ENCODE measurements around the gene CACNA1C.

Gene CACNA1C

GRCh38 chr12:2666411-2666810, 613.6 kb downstream of the CACNA1C start:
- no peaks in the 10 kb centered on the region for H3K9me3 ChIP-seq (replicated peaks in 1 of 11)
- H3K4me3 ChIP-seq, result no peak overlapping the region
- H4K20me1 ChIP-seq, result no peaks in the 10 kb centered on the region; a peak in 1 of 22 replicates
- no peak overlapping the region for H3K9ac ChIP-seq
- H3K27me3 ChIP-seq, result no peaks in the 10 kb centered on the region
- H3K4me2 ChIP-seq, result no peak overlapping the region
- no peak for TF ChIP-seq Cebpa-rat (IDR thresholded peaks at IDR 0.05)
- H3K36me3 ChIP-seq, result no peaks in the 10 kb centered on the region
- no peaks in the 10 kb centered on the region for H3K4me1 ChIP-seq
- H3K27ac ChIP-seq, result no peak overlapping the region

- Histone ChIP-seq H3K9me3 (replicated peaks in 1 of 11) (no peaks in the 10 kb centered on the region), H3K4me3 (no peak overlapping the region), H3K36me3 (no peaks in the 10 kb centered on the region), H3K27ac (no peak overlapping the region), H4K20me1 (no peaks in the 10 kb centered on the region; a peak in 1 of 22 replicates), H3K4me2 (no peak overlapping the region), H3K9ac (no peak overlapping the region), H3K27me3 (no peaks in the 10 kb centered on the region), H3K4me1 (no peaks in the 10 kb centered on the region)
- TF ChIP-seq Cebpa-rat (IDR thresholded peaks at IDR 0.05), result no peak
These were observed 614.1 kb downstream of the CACNA1C start for GRCh38 chr12:2666846-2667245.

GRCh38 chr12:2667716-2668440, 615.1 kb downstream of the CACNA1C start:
- no peak overlapping the region for H3K4me2 ChIP-seq
- H3K27me3 ChIP-seq, result no peaks in the 10 kb centered on the region
- no peaks in the 10 kb centered on the region; a peak in 1 of 22 replicates for H4K20me1 ChIP-seq
- no peak overlapping the region for H3K27ac ChIP-seq
- H3K9me3 ChIP-seq (replicated peaks in 1 of 11), result no peaks in the 10 kb centered on the region
- no peak for TF ChIP-seq Cebpa-rat (IDR thresholded peaks at IDR 0.05)
- no peak overlapping the region for H3K9ac ChIP-seq
- no peaks in the 10 kb centered on the region for H3K36me3 ChIP-seq
- no peak overlapping the region for H3K4me3 ChIP-seq
- no peaks in the 10 kb centered on the region for H3K4me1 ChIP-seq

GRCh38 chr12:2668816-2669215, 616.0 kb downstream of the CACNA1C start:
- no peaks in the 10 kb centered on the region for H3K27me3 ChIP-seq
- H4K20me1 ChIP-seq, result no peaks in the 10 kb centered on the region; a peak in 1 of 22 replicates
- no peak for TF ChIP-seq Cebpa-rat (IDR thresholded peaks at IDR 0.05)
- H3K27ac ChIP-seq, result no peak overlapping the region
- H3K9ac ChIP-seq, result no peak overlapping the region
- H3K36me3 ChIP-seq, result no peaks in the 10 kb centered on the region
- H3K4me3 ChIP-seq, result no peak overlapping the region
- no peaks in the 10 kb centered on the region for H3K9me3 ChIP-seq (replicated peaks in 1 of 11)
- peaks cover 0 to under 1% (median 0%) of the 10 kb centered on the region in 10 experiments; a peak in 1 of 20 replicates for H3K4me1 ChIP-seq
- H3K4me2 ChIP-seq, result no peak overlapping the region

- H3K9me3 ChIP-seq (replicated peaks in 1 of 11), result no peaks in the 10 kb centered on the region
- H3K4me2 ChIP-seq, result no peak overlapping the region
These were observed 616.8 kb downstream of the CACNA1C start for GRCh38 chr12:2669560-2669959.

GRCh38 chr12:2672863-2673262, 620.1 kb downstream of the CACNA1C start:
- H3K4me2 ChIP-seq, result no peak overlapping the region
- H3K4me1 ChIP-seq, result peaks cover 8 to 13% (median 10%) of the 10 kb centered on the region in 10 experiments
- no peaks in the 10 kb centered on the region; a peak in 1 of 22 replicates for H4K20me1 ChIP-seq
- no peak overlapping the region for H3K27ac ChIP-seq
- no peak overlapping the region for H3K4me3 ChIP-seq
- H3K9ac ChIP-seq, result no peak overlapping the region
- no peaks in the 10 kb centered on the region for H3K9me3 ChIP-seq (replicated peaks in 1 of 11)
- H3K36me3 ChIP-seq, result no peaks in the 10 kb centered on the region
- H3K27me3 ChIP-seq, result no peaks in the 10 kb centered on the region; a peak in 1 of 22 replicates
- TF ChIP-seq Cebpa-rat (IDR thresholded peaks at IDR 0.05), result no peak

More at GRCh38 chr12:2669560-2669959, 616.8 kb downstream of the CACNA1C start:
- no peak for TF ChIP-seq Cebpa-rat (IDR thresholded peaks at IDR 0.05)
- no peaks in the 10 kb centered on the region; a peak in 1 of 22 replicates for H4K20me1 ChIP-seq
- no peak overlapping the region for H3K27ac ChIP-seq
- H3K9ac ChIP-seq, result no peak overlapping the region
- no peaks in the 10 kb centered on the region for H3K27me3 ChIP-seq
- no peaks in the 10 kb centered on the region for H3K36me3 ChIP-seq
- H3K4me1 ChIP-seq, result peaks cover 6 to 8% (median 6%) of the 10 kb centered on the region in 10 experiments
- no peak overlapping the region for H3K4me3 ChIP-seq

GRCh38 chr12:2673966-2674810, 621.4 kb downstream of the CACNA1C start:
- no peak for TF ChIP-seq Cebpa-rat (IDR thresholded peaks at IDR 0.05)
- H3K9me3 ChIP-seq (replicated peaks in 1 of 11), result no peaks in the 10 kb centered on the region
- peaks cover 8 to 19% (median 14%) of the 10 kb centered on the region in 10 experiments for H3K4me1 ChIP-seq
- no peaks in the 10 kb centered on the region; a peak in 1 of 22 replicates for H3K27me3 ChIP-seq
- H4K20me1 ChIP-seq, result no peaks in the 10 kb centered on the region; a peak in 2 of 22 replicates
- no peaks in the 10 kb centered on the region for H3K36me3 ChIP-seq
- peak overlapping the region; percentile 19 to 72 (median 61); a peak in 20 of 22 replicates for H3K4me2 ChIP-seq
- no peak overlapping the region for H3K27ac ChIP-seq
- no peak overlapping the region for H3K9ac ChIP-seq
- H3K4me3 ChIP-seq, result no peak overlapping the region

- no peak for TF ChIP-seq Cebpa-rat (IDR thresholded peaks at IDR 0.05)
These were observed 623.0 kb downstream of the CACNA1C start for GRCh38 chr12:2675776-2676175.

GRCh38 chr12:2677142-2677880, 624.5 kb downstream of the CACNA1C start:
- Histone ChIP-seq H3K9ac (no peak overlapping the region), H3K4me3 (no peak overlapping the region), H3K9me3 (replicated peaks in 1 of 11) (no peaks in the 10 kb centered on the region), H3K27ac (no peak overlapping the region), H3K27me3 (peaks cover 0 to 3% (median 0%) of the 10 kb centered on the region in 11 experiments; a peak in 4 of 22 replicates), H3K4me2 (no peak overlapping the region), H3K36me3 (no peaks in the 10 kb centered on the region), H3K4me1 (peaks cover 17 to 41% (median 31%) of the 10 kb centered on the region in 10 experiments), H4K20me1 (peaks cover 0 to 11% (median 0%) of the 10 kb centered on the region in 11 experiments; a peak in 5 of 22 replicates)
- no peak for TF ChIP-seq Cebpa-rat (IDR thresholded peaks at IDR 0.05)

More at GRCh38 chr12:2675776-2676175, 623.0 kb downstream of the CACNA1C start:
- H4K20me1 ChIP-seq, result peaks cover 0 to 3% (median 0%) of the 10 kb centered on the region in 11 experiments; a peak in 2 of 22 replicates
- no peaks in the 10 kb centered on the region for H3K9me3 ChIP-seq (replicated peaks in 1 of 11)
- no peaks in the 10 kb centered on the region; a peak in 2 of 22 replicates for H3K27me3 ChIP-seq
- H3K27ac ChIP-seq, result no peak overlapping the region
- H3K9ac ChIP-seq, result no peak overlapping the region
- H3K4me1 ChIP-seq, result peaks cover 17 to 35% (median 30%) of the 10 kb centered on the region in 10 experiments
- H3K4me3 ChIP-seq, result no peak overlapping the region
- no peaks in the 10 kb centered on the region for H3K36me3 ChIP-seq
- no peak overlapping the region for H3K4me2 ChIP-seq
